Measurements from ENCODE around the gene PCSK6.

The PCSK6 gene

GRCh38 chr15:101522621-101523559, 33.4 kb upstream of the PCSK6 start:
- DNase-seq (ENCODE audit: low spot score): no peak

- DNase-seq (ENCODE audit: low spot score): no peak
Observed at GRCh38 chr15:101522091-101522490, 32.6 kb upstream of the PCSK6 start.

GRCh38 chr15:101521591-101521990, 32.1 kb upstream of the PCSK6 start:
- no peak for DNase-seq (ENCODE audit: low spot score)

- no peak for DNase-seq (ENCODE audit: low spot score)
Observed at GRCh38 chr15:101521069-101521468, 31.6 kb upstream of the PCSK6 start.

- DNase-seq (ENCODE audit: low spot score): no peak
Observed at GRCh38 chr15:101520395-101520794, 30.9 kb upstream of the PCSK6 start.

- DNase-seq (ENCODE audit: low spot score): no peak
Observed at GRCh38 chr15:101517504-101517903, 28.0 kb upstream of the PCSK6 start.

GRCh38 chr15:101514318-101514717, 24.8 kb upstream of the PCSK6 start:
- no peak for DNase-seq (ENCODE audit: low spot score)

- no peak for DNase-seq (ENCODE audit: low spot score)
Observed at GRCh38 chr15:101511717-101512116, 22.2 kb upstream of the PCSK6 start.

GRCh38 chr15:101510212-101511197, 21.0 kb upstream of the PCSK6 start:
- no peak for DNase-seq (ENCODE audit: low spot score)

- no peak for DNase-seq (ENCODE audit: low spot score)
Observed at GRCh38 chr15:101509279-101509678, 19.8 kb upstream of the PCSK6 start.

GRCh38 chr15:101506491-101506890, 17.0 kb upstream of the PCSK6 start:
- DNase-seq (ENCODE audit: low spot score): no peak

GRCh38 chr15:101505610-101506337, 16.3 kb upstream of the PCSK6 start:
- DNase-seq (ENCODE audit: low spot score): no peak

GRCh38 chr15:101504866-101505609, 15.5 kb upstream of the PCSK6 start:
- DNase-seq (ENCODE audit: low spot score): no peak

GRCh38 chr15:101504373-101504772, 14.9 kb upstream of the PCSK6 start:
- DNase-seq (ENCODE audit: low spot score): no peak

GRCh38 chr15:101503296-101503599, 13.7 kb upstream of the PCSK6 start:
- no peak for DNase-seq (ENCODE audit: low spot score)

GRCh38 chr15:101502572-101503295, 13.2 kb upstream of the PCSK6 start:
- no peak for DNase-seq (ENCODE audit: low spot score)

- peak; percentile 90 for DNase-seq (ENCODE audit: low spot score)
Observed at GRCh38 chr15:101501703-101502373, 12.3 kb upstream of the PCSK6 start.

- peak; percentile 86 for DNase-seq (ENCODE audit: low spot score)
Observed at GRCh38 chr15:101500865-101501551, 11.5 kb upstream of the PCSK6 start.

- peak; percentile 89 for DNase-seq (ENCODE audit: low spot score)
Observed at GRCh38 chr15:101499863-101500713, 10.6 kb upstream of the PCSK6 start.

Data from hematopoietic multipotent progenitor cell treated with erythropoietin and hydrocortisone succinate and interleukin-3 and kit ligand, for 17 days (in vitro differentiated cells).